ENCODE measurements around the gene IGF2BP2. TPM values are rescaled to one million over a fixed set of nuclear protein-coding genes. Genes with fewer than 3 reads are reported as not detected.

Gene IGF2BP2
- total and polyA plus RNA-seq, 9 of the 15 experiments (the other 6 are each of a cell fraction or from before 2014, with no cell fraction given): 3.2 to 59.6 (median 30.5) TPM

- no peak for TF ChIP-seq AFF1 (IDR thresholded peaks at IDR 0.05; ENCODE audit: low read depth in 1 of 2, partially characterized antibody in 2 of 2)
These were observed 83.3 kb downstream of the IGF2BP2 start (continued) for GRCh38 chr3:185741586-185741985.

GRCh38 chr3:185740133-185740532, 84.7 kb downstream of the IGF2BP2 start:
- WGBS (ENCODE audit: insufficient coverage, low coverage, missing lambda C conversion rate): 93% methylated on average over 1 of the region's 1 CpG
- in situ Hi-C loops (cut with MboI): no loop called here
- no peak overlapping the region for H3K9ac ChIP-seq (ENCODE audit: insufficient read depth in 1 of 2, low read depth in 2 of 2, low read length in 2 of 2)
- H3K27ac ChIP-seq (ENCODE audit: extremely low read depth, low read depth, low read length): no peak overlapping the region
- no peak overlapping the region for H2AFZ ChIP-seq (ENCODE audit: low read depth, low read length)
- H3K4me1 ChIP-seq (replicated peaks in 1 of 2; ENCODE audit: control insufficient read depth in 2 of 2, insufficient read depth in 2 of 2, low read length in 2 of 2): peaks cover 0 to 12% of the 10 kb centered on the region in 2 experiments; a peak in 3 of 5 replicates
- TF ChIP-seq SNRNP70 (optimal IDR thresholded peaks at IDR 0.05; ENCODE audit: low read depth, low read length) (no peak), ZKSCAN1 (IDR thresholded peaks at IDR 0.05; ENCODE audit: low read depth, low read length) (peak; percentile 84)
- no peaks in the 10 kb centered on the region for H3K9me3 ChIP-seq (replicated peaks; ENCODE audit: control insufficient read depth, insufficient read depth, low read depth, low read length)
- H3K79me2 ChIP-seq (ENCODE audit: control insufficient read depth, insufficient read depth, low read length): peaks cover 70% of the 10 kb centered on the region
- BruUV-seq (replicated peaks): no TSS peak
- H3K4me2 ChIP-seq (ENCODE audit: insufficient read depth, low read length): no peak overlapping the region
- no peak overlapping the region for H3K4me3 ChIP-seq
- no peaks in the 10 kb centered on the region for H3K9me1 ChIP-seq (ENCODE audit: control insufficient read depth, insufficient read depth, low read length)
- H3K36me3 ChIP-seq (ENCODE audit: control insufficient read depth, insufficient read depth, low read length): no peaks in the 10 kb centered on the region
- ATAC-seq: no peak
- DNase-seq (ENCODE audit: extremely low read depth in 1 of 4, low spot score in 3 of 4): no peak
- CTCF ChIA-PET (ENCODE audit: low intra/inter-chr PET ratio): no interaction called here
- no peak for FAIRE-seq
- intact Hi-C loops (cut with micrococcal nuclease): no loop called here
- no peaks in the 10 kb centered on the region for H3K27me3 ChIP-seq (ENCODE audit: control insufficient read depth in 2 of 2, insufficient read depth in 2 of 2, low read length in 2 of 2)
- peaks cover 18% of the 10 kb centered on the region for H4K20me1 ChIP-seq (replicated peaks; ENCODE audit: control insufficient read depth, insufficient read depth, low read length)
- POLR2A ChIA-PET: no interaction called here
